Measurements from ENCODE around the gene MAPKAPK3.
A peak's percentile ranks its signal among the peaks of the same experiment; 100 is the strongest.

Gene MAPKAPK3

GRCh38 chr3:50587806-50588758, 28.9 kb upstream of the MAPKAPK3 start:
- no peak for DNase-seq (ENCODE audit: low read depth)
- H3K4me3 ChIP-seq (ENCODE audit: low read depth, low read length) = no peak overlapping the region
- TF ChIP-seq CTCF (conservative IDR thresholded peaks at IDR 0.05; ENCODE audit: low read depth, low read length) = no peak

- DNase-seq (ENCODE audit: low read depth) = peak; percentile 40
- TF ChIP-seq CTCF (conservative IDR thresholded peaks at IDR 0.05; ENCODE audit: low read depth, low read length) = no peak
- H3K4me3 ChIP-seq (ENCODE audit: low read depth, low read length) = no peak overlapping the region
These were observed 28.1 kb upstream of the MAPKAPK3 start for GRCh38 chr3:50588759-50589433.

GRCh38 chr3:50591196-50591741, 25.7 kb upstream of the MAPKAPK3 start:
- no peak for TF ChIP-seq CTCF (conservative IDR thresholded peaks at IDR 0.05; ENCODE audit: low read depth, low read length)
- no peak for DNase-seq (ENCODE audit: low read depth)
- H3K4me3 ChIP-seq (ENCODE audit: low read depth, low read length) = no peak overlapping the region

GRCh38 chr3:50592568-50592967, 24.4 kb upstream of the MAPKAPK3 start:
- H3K4me3 ChIP-seq (ENCODE audit: low read depth, low read length) = no peak overlapping the region
- TF ChIP-seq CTCF (conservative IDR thresholded peaks at IDR 0.05; ENCODE audit: low read depth, low read length) = no peak
- DNase-seq (ENCODE audit: low read depth) = no peak

- TF ChIP-seq CTCF (conservative IDR thresholded peaks at IDR 0.05; ENCODE audit: low read depth, low read length) = no peak
- no peak for DNase-seq (ENCODE audit: low read depth)
- no peak overlapping the region for H3K4me3 ChIP-seq (ENCODE audit: low read depth, low read length)
These were observed 22.6 kb upstream of the MAPKAPK3 start for GRCh38 chr3:50594253-50594785.

GRCh38 chr3:50599115-50599715, 17.7 kb upstream of the MAPKAPK3 start:
- DNase-seq (ENCODE audit: low read depth) = no peak
- TF ChIP-seq CTCF (conservative IDR thresholded peaks at IDR 0.05; ENCODE audit: low read depth, low read length) = no peak
- no peak overlapping the region for H3K4me3 ChIP-seq (ENCODE audit: low read depth, low read length)
